HEK293 (cell line): ENCODE results near the gene STOML1.

Source experiments
- GLI4 ChIP-seq: fragments of 450-650 bp; formaldehyde crosslinking; IDR thresholded peaks from 2 replicates; pipeline ENCODE4 v1.5.1; 2016; ENCODE audit warnings: missing biosample characterization, missing genetic modification characterization
- SETDB1 ChIP-seq: IDR thresholded peaks from one replicate; pipeline ENCODE4 v1.6.1; 2017; ENCODE audit warnings: mild to moderate bottlenecking, low read length, moderate library complexity, mixed read lengths; ENCODE audit not compliant: insufficient read length
- ZIC2 ChIP-seq: fragments of 450-650 bp; formaldehyde crosslinking; IDR thresholded peaks from 2 replicates; pipeline ENCODE4 v1.5.1; 2016; ENCODE audit warnings: missing biosample characterization, missing genetic modification characterization
- ZNF350 ChIP-seq: fragments of 450-650 bp; formaldehyde crosslinking; IDR thresholded peaks from 2 replicates; pipeline ENCODE4 v1.5.0; 2017; ENCODE audit warnings: missing biosample characterization, mild to moderate bottlenecking, missing genetic modification characterization
- ZNF560 ChIP-seq: fragments of 450-650 bp; formaldehyde crosslinking; IDR thresholded peaks from 2 replicates; pipeline ENCODE4 v1.5.1; 2017; ENCODE audit warnings: missing biosample characterization, missing genetic modification characterization, borderline replicate concordance
- TF ChIP-seq, protein P1 (sequence below): fragments of 450-650 bp; formaldehyde crosslinking; IDR thresholded peaks from 2 replicates; pipeline ENCODE4 v1.5.1; 2016; ENCODE audit warnings: missing biosample characterization, missing genetic modification characterization
- TF ChIP-seq, protein P2 (sequence below): fragments of 450-650 bp; formaldehyde crosslinking; IDR thresholded peaks from 2 replicates; pipeline ENCODE4 v1.5.0; 2017; ENCODE audit warnings: missing biosample characterization, missing genetic modification characterization, borderline replicate concordance
- TF ChIP-seq, protein P3 (sequence below): fragments of 450-650 bp; formaldehyde crosslinking; IDR thresholded peaks from 2 replicates; pipeline ENCODE4 v1.5.1; 2016; ENCODE audit warnings: missing biosample characterization, missing genetic modification characterization
- TF ChIP-seq, protein P4 (sequence below): fragments of 450-650 bp; formaldehyde crosslinking; IDR thresholded peaks from 2 replicates; pipeline ENCODE4 v1.5.1; 2016; ENCODE audit warnings: missing biosample characterization, missing genetic modification characterization

DNA sequence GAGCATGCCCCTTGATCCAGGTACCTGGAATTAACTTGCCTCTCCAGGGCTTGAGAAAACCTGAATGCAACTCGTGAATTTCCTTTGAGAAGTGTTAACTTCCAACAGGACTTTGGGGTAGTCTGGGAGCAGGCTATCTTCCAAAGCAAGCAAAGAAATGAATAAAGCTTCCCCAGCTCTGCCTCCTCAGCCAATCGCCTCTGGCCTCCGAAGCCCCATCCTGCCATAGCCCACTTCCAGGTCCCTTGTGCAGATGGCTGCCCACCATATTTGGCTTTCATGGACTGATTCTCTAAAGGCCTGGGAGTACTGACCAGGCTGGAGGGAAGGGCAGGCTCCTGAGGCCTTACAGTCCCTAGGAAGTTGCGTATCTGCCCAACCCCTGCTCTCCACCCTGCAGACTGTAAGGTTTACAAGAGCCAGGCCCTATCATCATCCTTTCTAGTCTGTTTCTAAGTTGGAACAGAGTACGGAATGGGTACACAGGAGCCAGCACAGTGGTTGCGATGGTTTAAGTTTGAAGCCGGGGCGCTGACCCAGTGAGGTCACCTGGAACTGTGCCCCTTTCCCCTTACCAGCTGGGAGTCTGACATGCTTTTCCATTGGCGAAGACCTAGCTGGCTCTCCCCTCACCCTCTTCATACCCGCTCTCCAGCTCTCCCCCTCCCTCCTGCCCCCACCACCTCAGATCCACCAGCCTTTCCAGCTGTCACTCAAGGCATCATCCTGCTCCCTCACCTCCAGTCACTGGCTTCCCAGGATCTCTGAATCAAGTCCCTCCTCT, 1.3 kb upstream of the STOML1 start:
- TF ChIP-seq ZNF560 (no peak), GLI4 (no peak), ZNF350 (tag by site-specific recombination) (no peak), ZIC2 (tag by site-specific recombination) (no peak), SETDB1 (no peak)
- TF ChIP-seq, protein P1, sequence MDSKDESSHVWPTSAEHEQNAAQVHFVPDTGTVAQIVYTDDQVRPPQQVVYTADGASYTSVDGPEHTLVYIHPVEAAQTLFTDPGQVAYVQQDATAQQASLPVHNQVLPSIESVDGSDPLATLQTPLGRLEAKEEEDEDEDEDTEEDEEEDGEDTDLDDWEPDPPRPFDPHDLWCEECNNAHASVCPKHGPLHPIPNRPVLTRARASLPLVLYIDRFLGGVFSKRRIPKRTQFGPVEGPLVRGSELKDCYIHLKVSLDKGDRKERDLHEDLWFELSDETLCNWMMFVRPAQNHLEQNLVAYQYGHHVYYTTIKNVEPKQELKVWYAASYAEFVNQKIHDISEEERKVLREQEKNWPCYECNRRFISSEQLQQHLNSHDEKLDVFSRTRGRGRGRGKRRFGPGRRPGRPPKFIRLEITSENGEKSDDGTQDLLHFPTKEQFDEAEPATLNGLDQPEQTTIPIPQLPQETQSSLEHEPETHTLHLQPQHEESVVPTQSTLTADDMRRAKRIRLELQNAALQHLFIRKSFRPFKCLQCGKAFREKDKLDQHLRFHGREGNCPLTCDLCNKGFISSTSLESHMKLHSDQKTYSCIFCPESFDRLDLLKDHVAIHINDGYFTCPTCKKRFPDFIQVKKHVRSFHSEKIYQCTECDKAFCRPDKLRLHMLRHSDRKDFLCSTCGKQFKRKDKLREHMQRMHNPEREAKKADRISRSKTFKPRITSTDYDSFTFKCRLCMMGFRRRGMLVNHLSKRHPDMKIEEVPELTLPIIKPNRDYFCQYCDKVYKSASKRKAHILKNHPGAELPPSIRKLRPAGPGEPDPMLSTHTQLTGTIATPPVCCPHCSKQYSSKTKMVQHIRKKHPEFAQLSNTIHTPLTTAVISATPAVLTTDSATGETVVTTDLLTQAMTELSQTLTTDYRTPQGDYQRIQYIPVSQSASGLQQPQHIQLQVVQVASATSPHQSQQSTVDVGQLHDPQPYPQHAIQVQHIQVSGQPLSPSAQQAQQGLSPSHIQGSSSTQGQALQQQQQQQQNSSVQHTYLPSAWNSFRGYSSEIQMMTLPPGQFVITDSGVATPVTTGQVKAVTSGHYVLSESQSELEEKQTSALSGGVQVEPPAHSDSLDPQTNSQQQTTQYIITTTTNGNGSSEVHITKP (tag by site-specific recombination): no peak
- TF ChIP-seq, protein P2, sequence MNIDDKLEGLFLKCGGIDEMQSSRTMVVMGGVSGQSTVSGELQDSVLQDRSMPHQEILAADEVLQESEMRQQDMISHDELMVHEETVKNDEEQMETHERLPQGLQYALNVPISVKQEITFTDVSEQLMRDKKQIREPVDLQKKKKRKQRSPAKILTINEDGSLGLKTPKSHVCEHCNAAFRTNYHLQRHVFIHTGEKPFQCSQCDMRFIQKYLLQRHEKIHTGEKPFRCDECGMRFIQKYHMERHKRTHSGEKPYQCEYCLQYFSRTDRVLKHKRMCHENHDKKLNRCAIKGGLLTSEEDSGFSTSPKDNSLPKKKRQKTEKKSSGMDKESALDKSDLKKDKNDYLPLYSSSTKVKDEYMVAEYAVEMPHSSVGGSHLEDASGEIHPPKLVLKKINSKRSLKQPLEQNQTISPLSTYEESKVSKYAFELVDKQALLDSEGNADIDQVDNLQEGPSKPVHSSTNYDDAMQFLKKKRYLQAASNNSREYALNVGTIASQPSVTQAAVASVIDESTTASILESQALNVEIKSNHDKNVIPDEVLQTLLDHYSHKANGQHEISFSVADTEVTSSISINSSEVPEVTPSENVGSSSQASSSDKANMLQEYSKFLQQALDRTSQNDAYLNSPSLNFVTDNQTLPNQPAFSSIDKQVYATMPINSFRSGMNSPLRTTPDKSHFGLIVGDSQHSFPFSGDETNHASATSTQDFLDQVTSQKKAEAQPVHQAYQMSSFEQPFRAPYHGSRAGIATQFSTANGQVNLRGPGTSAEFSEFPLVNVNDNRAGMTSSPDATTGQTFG (tag by site-specific recombination): no peak
- TF ChIP-seq, protein P3, sequence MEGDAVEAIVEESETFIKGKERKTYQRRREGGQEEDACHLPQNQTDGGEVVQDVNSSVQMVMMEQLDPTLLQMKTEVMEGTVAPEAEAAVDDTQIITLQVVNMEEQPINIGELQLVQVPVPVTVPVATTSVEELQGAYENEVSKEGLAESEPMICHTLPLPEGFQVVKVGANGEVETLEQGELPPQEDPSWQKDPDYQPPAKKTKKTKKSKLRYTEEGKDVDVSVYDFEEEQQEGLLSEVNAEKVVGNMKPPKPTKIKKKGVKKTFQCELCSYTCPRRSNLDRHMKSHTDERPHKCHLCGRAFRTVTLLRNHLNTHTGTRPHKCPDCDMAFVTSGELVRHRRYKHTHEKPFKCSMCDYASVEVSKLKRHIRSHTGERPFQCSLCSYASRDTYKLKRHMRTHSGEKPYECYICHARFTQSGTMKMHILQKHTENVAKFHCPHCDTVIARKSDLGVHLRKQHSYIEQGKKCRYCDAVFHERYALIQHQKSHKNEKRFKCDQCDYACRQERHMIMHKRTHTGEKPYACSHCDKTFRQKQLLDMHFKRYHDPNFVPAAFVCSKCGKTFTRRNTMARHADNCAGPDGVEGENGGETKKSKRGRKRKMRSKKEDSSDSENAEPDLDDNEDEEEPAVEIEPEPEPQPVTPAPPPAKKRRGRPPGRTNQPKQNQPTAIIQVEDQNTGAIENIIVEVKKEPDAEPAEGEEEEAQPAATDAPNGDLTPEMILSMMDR (tag by site-specific recombination): no peak
- TF ChIP-seq, protein P4, sequence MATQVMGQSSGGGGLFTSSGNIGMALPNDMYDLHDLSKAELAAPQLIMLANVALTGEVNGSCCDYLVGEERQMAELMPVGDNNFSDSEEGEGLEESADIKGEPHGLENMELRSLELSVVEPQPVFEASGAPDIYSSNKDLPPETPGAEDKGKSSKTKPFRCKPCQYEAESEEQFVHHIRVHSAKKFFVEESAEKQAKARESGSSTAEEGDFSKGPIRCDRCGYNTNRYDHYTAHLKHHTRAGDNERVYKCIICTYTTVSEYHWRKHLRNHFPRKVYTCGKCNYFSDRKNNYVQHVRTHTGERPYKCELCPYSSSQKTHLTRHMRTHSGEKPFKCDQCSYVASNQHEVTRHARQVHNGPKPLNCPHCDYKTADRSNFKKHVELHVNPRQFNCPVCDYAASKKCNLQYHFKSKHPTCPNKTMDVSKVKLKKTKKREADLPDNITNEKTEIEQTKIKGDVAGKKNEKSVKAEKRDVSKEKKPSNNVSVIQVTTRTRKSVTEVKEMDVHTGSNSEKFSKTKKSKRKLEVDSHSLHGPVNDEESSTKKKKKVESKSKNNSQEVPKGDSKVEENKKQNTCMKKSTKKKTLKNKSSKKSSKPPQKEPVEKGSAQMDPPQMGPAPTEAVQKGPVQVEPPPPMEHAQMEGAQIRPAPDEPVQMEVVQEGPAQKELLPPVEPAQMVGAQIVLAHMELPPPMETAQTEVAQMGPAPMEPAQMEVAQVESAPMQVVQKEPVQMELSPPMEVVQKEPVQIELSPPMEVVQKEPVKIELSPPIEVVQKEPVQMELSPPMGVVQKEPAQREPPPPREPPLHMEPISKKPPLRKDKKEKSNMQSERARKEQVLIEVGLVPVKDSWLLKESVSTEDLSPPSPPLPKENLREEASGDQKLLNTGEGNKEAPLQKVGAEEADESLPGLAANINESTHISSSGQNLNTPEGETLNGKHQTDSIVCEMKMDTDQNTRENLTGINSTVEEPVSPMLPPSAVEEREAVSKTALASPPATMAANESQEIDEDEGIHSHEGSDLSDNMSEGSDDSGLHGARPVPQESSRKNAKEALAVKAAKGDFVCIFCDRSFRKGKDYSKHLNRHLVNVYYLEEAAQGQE (tag by site-specific recombination): no peak
